GM19438 (cell line): ENCODE results near the gene SLC34A3.
"Not testable (repeated sequence)": the region's sequence is repeated elsewhere in the genome, so short reads cannot be mapped to it uniquely, and the experiment has no call there.

ENCODE experiments used
- ATAC-seq: cut with Tn5 transposase; IDR thresholded peaks from one replicate; pipeline ENCODE4 v1.9.1; 2021; ENCODE audit warnings: low read depth; ENCODE audit not compliant: unreplicated experiment

SLC34A3 gene

GRCh38 chr9:137228506-137228967 lies 2.2 kb upstream of the SLC34A3 start:
- ATAC-seq: no peak

- ATAC-seq: no peak
Observed at GRCh38 chr9:137228968-137229896, 1.5 kb upstream of the SLC34A3 start.

- no peak for ATAC-seq
Observed at GRCh38 chr9:137229903-137230704, 597 bp upstream of the SLC34A3 start.

- ATAC-seq: no peak
Observed at GRCh38 chr9:137231372-137232039, 805 bp downstream of the SLC34A3 start.

- no peak for ATAC-seq
Observed at GRCh38 chr9:137232101-137232500, 1.4 kb downstream of the SLC34A3 start.

- no peak for ATAC-seq
Observed at GRCh38 chr9:137232510-137232909, 1.8 kb downstream of the SLC34A3 start.

- no peak for ATAC-seq
Observed at GRCh38 chr9:137233143-137233980, 2.7 kb downstream of the SLC34A3 start.

- no peak for ATAC-seq
Observed at GRCh38 chr9:137234055-137234697, 3.5 kb downstream of the SLC34A3 start.

GRCh38 chr9:137234758-137235423 lies 4.2 kb downstream of the SLC34A3 start:
- ATAC-seq: no peak

- no peak for ATAC-seq
Observed at GRCh38 chr9:137235424-137236237, 4.9 kb downstream of the SLC34A3 start.

GRCh38 chr9:137236238-137236935 lies 5.7 kb downstream of the SLC34A3 start:
- no peak for ATAC-seq

GRCh38 chr9:137236936-137237421 lies 6.3 kb downstream of the SLC34A3 start:
- no peak for ATAC-seq

GRCh38 chr9:137237759-137238726 lies 7.3 kb downstream of the SLC34A3 start:
- no peak for ATAC-seq

GRCh38 chr9:137239541-137240200 lies 9.0 kb downstream of the SLC34A3 start:
- ATAC-seq: not testable (repeated sequence)

- ATAC-seq: peak; percentile 28
Observed at GRCh38 chr9:137240318-137240840, 9.7 kb downstream of the SLC34A3 start.
